Astrocyte of the hippocampus (primary cell): ENCODE measurements around the gene CEP164.

Experiments used
- DNase-seq: peaks from one replicate; pipeline ENCODE4 v3.0.0; 2011; ENCODE audit warnings: low read depth, low spot score

Gene CEP164

DNA sequence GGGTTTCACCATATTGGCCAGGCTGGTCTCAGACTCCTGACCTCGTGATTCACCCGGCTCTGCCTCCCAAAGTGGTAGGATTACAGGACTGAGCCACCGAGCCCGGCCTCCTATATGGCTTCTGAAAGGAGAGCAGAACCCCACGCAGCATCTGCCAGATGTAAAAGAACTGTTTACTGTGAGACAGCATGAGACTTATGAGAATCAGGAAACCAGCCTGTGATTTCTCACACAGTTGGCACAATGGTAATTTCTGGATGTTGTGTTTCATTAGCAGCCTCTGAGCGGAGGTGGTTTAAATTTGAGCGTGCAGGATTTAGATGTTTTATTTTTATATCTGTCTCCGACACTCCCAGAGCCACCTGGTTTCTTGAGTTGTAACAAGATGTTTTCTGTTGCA lies 33.8 kb downstream of the CEP164 start:
- no peak for DNase-seq

- no peak for DNase-seq
Observed at GRCh38 chr11:117366248-117366647, 38.6 kb downstream of the CEP164 start.

DNA sequence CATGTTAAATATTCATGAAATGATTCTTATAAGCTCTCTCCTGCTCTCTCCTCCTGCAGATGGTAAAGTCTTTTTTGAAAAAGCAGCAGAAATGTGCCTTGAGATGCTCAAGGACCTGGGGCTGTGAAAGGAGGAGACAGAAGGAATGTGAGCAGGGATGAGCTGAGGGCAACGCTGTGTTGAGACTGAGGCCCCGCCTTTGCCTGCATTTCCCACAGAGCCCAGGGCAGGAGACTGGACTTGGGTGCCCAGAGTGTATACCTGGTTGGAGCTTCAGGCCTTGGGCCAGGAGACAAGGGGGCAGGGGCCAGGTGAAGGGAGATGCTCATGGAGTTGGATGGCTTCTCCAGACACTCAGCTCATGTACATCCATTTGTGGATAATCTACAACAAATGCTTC lies 39.2 kb downstream of the CEP164 start:
- DNase-seq = no peak

- peak; percentile 22 for DNase-seq
Observed at GRCh38 chr11:117369534-117369933, 41.9 kb downstream of the CEP164 start.

- no peak for DNase-seq
Observed at GRCh38 chr11:117371453-117371852, 43.8 kb downstream of the CEP164 start.

GRCh38 chr11:117374316-117375055 lies 46.8 kb downstream of the CEP164 start:
- no peak for DNase-seq

DNA sequence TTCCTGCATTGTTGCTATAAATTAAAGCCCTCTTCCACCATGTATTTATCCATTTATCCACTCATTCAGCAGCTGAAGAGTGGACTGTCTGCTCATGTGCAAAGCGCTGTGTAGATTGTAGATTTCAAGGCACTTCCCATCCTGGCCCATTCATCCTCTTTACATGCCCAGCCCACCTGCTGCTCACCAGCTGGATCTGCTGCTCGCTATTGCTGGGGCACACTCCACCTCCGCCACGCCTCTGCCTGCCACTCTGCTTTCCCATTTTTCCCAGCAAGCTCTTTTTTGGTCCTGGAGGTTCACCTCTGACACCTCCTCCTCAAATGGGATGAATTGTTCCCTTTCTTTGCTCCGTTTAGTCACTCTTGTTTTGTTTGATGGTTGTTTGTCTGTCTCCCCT lies 48.3 kb downstream of the CEP164 start:
- DNase-seq = no peak

DNA sequence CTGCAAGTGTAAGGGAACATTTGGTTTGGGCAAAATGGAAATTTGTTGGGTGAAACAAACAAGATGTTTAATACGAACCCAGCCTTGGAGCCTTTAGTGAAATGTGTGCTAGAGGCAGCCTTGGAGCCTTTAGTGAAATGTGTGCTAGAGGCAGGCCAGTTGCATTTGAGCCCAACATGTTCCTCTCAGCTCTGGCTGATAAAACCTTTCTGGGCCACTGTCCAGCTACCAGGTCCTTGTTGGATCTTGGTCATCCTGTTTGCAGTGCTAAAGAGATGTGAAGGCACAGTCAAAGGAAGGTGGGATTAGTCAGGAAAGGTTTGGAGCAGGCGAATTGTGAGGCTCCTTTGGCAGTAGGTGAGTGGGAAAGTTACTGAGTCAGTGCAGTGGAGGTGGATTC lies 48.9 kb downstream of the CEP164 start:
- no peak for DNase-seq

GRCh38 chr11:117378976-117379865 lies 51.6 kb downstream of the CEP164 start:
- DNase-seq = no peak

DNA sequence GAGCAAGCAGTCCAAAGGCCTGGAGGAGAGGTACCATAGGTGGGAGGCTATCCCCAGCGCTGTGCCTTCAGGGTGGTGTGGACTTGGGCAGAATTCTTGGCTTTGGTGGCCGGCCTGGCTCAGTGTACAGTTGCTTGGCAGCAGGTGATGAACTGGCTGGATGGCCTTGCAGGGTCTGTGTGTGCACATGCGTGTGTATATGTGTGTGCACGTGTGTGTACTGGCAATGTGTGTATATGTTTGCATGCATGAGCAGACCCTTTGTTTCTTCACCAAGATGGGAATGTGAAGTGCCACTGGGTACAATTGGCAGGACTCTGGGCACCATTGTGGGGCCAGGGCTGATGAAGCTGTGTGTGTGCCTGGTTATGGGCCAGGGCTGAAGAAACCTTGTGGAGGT lies 53.0 kb downstream of the CEP164 start:
- DNase-seq = no peak

GRCh38 chr11:117381481-117382387 lies 54.1 kb downstream of the CEP164 start:
- no peak for DNase-seq

DNA sequence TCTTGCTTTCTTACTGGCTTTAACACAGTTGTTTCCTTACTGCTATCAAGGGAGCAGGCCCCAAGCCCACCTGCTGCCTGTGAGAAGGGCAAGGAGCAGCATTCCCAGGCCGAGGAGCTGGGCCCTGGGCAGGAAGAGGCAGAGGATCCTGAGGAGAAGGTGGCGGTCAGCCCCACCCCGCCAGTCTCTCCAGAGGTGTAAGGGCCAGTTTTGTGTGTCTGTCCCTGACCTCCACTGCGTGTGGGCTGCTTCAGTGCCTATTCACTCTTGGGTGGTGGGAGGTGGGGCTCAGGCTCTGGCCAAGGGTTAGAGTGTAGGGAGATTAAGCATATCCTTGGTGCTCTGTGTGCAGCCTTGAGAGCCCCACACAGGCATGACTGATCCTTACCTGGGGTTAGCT lies 55.1 kb downstream of the CEP164 start:
- no peak for DNase-seq

DNA sequence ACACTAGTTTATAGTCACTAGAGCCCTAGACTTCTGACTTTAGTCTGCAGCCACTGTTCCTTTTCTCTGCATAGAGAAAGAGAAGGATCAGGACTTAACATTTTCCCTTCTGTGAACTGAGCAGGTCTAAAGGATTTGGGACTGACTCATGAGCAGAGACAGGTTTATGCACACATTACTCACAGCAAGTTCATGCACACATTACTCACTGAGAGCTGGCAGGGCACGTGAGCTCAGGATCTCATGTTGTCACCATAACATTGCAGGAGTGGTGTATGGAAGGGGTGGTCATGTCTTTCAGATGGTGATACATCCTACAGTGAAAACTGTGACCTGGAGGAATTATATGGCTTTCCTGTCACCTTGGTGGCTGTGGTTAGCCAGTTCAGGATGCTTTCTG lies 56.4 kb downstream of the CEP164 start:
- peak; percentile 85 for DNase-seq

GRCh38 chr11:117385471-117385870 lies 57.8 kb downstream of the CEP164 start:
- no peak for DNase-seq

- DNase-seq = no peak
Observed at GRCh38 chr11:117385906-117386305, 58.3 kb downstream of the CEP164 start.

- peak; percentile 81 for DNase-seq
Observed at GRCh38 chr11:117387992-117388755, 60.5 kb downstream of the CEP164 start.

- no peak for DNase-seq
Observed at GRCh38 chr11:117390743-117391142, 63.1 kb downstream of the CEP164 start.

GRCh38 chr11:117391181-117391580 lies 63.5 kb downstream of the CEP164 start:
- DNase-seq = no peak

DNA sequence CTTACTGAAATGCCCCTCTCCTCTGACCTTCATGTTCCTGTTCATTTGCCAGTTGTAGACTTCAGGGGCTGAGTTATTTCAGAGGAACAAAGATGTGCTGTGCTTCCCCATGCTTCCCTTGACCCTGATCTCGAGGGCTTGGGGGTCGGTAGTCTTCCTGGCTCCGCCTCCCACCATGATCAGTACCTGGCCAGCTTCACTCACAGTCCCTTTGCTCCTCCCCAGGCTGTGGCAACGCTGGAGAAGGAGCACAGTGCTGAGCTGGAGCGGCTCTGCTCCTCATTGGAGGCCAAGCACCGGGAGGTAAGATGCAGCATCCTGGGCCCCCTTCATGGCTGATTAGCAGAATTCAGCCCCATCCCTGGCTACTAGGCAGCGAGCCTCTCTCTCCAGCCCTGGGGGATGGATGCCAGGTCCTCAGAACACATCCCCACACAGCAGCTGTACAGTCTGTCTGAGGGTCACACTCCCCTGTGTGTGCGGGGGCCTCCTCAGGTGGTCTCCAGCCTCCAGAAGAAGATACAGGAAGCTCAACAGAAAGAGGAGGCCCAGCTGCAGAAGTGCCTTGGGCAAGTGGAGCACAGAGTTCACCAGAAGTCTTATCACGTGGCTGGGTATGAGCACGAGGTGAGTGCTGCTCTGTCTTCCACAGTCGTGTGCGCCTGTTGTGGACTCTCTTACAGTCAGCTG lies 64.5 kb downstream of the CEP164 start:
- no peak for DNase-seq

DNA sequence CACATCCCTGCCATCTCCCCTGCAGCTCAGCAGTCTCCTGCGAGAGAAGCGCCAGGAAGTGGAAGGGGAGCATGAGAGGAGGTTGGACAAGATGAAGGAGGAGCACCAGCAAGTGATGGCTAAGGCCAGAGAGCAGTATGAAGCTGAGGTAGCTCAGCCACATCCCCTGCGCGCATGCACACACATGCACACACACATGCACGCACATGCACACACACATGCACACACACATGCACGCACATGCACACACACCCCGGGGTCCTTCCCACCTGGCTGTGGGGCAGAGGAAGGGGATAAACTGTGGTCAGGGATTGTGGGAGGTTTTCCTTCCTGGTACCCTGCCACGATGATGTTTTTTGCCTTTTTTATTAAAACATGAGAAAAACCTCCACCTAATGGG lies 65.3 kb downstream of the CEP164 start:
- DNase-seq = no peak
